ENCODE measurements around the gene MFF.

GRCh38 chr2:227335713-227336112 is 10.7 kb downstream of the MFF start:
- no peak for TF ChIP-seq CTCF (conservative IDR thresholded peaks at IDR 0.05; ENCODE audit: low read depth, low read length)
- no peak for TF ChIP-seq EZH2 (IDR thresholded peaks at IDR 0.05; ENCODE audit: low read length, unreplicated experiment)

Data from PC-3 (cell line).